Activated CD4-positive, alpha-beta T cell treated with anti-CD3 and anti-CD28 coated beads for 1 hour (primary cell): ENCODE measurements around the gene MRPL1.

Experiments
- DNase-seq: peaks from one replicate; pipeline ENCODE4 v3.0.0-alpha.2; 2020

The MRPL1 gene

DNA sequence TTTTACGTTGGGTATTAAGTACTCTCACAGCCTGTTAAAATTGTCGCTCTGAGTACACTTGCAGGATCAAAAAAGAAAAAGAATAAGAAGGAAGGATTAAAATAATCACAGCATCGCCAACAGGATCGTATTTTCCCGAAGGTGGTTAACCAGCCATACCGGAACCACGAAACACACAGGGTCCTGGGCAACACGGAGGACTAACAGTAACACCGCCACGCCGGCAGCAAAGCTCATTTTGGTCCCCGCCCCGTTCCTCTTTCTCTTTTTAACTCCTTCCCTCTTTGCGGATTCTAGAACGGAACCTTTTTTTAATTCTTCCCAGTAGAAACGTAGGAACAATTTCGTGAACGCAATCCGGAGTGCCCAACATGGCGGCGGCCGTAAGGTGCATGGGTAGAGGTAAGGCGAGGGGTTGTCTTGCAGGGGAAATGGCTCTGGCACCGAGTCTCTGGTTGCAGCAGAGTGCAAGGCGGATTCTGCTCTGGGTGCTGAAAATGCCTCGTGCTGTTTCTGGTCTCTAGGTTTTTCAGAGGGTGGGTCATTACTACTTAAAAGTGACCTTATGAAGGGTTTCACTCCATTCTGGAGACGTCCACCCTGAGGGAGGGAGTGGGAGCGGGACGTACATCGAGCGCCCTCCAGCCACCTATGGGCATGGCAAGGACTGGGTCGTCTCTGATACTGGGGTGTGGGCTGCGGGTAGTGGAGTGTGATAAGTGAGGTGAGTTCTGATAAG is at the start of gene MRPL1:
Gene MRPL1, plus strand, starts transcription at position 353 of the 739 bp plus-strand sequence. Its CDS starts 19 bp downstream, at position 372.
- DNase-seq, result peak; percentile 82

DNA sequence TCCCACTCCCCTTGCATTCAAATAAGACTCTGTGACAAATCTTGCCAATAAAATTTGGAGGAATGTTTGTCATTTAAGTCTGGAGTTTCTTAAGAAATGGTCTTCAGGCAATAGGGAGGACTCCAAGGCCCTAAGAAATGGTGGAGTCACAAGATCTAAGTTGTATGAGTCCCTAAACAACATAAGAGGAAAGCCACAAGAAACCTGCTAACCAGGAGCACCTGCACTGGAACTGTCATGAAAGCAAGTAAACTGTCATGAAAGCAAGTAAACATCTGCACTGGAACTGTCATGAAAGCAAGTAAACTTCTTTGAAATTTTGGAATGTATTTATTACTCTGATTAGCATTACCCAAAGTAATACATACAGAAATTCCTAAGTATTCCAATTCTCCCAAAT is 47.0 kb upstream of the MRPL1 start:
- no peak for DNase-seq

DNA sequence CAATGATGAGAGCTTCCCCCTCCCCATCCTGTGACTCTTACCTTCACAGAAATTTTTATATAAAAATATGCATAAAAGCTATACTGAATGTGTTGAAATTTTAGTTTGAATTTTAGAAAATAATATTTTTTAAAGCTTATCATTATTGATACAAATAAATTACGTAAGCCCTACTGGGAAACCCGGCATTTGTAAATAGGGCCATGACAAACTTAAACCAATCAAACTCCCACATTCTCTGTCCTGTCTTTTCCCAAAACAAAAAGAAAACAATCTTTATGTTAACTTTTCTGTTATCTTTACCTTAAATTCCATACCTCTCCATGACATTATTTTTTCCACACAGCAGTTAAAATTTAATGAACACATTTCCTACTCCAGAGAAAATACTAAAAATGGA is 46.1 kb upstream of the MRPL1 start:
- DNase-seq, result no peak

DNA sequence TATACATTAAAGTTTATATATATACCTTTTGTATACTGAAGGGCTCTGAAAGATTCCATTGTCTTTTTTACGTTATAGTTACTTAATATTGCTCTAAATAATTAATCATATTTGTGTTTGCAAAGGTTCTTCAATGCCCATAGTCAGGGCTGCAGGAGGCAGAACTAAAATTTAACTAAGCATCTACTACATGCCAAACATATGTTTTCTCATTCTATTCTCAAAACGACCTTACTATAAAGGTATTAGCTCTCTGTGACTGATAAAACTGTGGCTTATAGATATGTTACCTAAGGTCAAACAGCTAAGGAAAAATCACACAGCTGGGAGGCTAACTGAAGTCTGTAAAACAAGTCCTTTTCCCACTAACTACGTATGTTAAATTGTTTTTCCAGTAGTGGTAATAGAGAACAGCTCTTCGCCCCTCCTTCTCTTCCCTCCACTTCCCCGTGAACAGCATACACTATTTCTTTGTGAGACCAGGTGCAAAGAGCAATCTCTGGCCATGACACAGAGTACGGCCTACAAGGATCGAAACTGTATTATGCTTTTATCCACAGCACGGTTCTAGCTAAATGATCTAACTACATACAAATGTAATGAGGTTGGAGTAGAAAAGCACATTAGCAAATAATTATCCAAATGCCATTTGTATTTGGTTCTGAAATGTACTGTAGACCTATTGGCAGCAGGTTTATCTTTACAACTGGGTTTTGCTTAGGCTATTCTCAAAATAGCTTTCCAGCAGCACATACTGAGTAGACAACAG is 45.1 kb upstream of the MRPL1 start:
- no peak for DNase-seq

DNA sequence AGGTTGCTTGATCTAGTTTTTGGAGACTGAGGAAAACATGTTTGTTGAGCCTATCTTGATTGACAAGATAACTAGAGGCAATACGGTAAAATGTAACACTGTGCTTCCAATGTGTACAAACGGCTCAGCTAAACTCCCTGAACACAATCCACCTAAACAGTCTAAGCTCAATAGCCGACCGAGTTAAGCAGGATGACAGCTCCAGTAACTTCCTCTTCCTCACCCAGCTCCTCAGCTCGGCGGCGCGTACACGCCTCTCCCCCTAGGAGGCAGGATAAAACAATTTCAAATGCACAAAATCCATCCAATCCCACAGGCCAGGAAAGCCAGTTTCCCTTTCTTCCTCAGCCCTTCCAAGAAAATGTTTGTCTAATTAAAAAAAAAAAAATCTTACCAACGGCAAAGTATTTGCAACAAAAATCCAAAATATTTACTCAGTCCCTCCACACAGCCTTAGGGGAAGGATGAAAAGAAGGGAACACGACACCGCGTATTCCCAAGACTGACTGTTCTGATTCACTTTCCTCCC is 44.5 kb upstream of the MRPL1 start:
- no peak for DNase-seq

DNA sequence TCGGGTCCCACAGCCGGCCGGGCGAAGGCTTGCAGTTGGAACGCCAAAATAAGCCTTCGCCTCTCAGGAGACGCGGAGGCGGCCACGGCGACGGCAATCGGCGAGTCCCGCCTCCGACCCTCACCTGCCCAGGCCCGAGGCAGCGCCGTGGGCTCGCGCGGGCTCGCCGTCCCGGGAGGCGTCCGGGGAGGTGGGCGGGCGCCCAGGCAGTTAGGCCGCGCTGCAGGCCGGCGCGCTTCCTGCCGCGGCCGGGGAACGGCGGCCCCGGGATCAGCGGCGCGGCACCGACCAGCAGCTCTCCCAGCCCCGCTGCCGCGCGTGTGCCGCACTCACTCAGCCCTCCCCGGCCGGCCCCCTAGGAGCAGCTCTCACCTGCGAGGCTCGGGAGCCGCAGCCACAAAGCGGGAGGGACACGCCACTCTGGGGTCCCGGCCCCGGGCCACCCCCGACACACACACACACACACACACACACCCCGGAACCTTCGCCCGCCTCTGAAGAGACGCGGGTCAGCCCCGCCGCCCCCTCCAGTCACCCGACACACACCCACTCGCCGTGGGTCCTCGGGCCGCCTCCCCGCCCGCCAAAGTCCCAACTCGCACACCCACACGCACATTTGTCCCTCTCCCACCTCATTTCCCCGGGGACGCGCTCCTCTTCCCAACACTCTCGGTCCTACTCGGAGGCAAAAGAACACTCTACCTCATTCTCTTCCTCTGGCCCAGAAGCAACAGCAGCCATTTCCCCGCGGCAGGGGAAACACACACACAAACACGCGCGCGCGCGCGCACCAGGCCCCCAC is 43.8 kb upstream of the MRPL1 start, which contains the start of gene CNOT6L:
Gene CNOT6L, minus strand, starts transcription at position 767 of the 802 bp plus-strand sequence. Its CDS starts 60 bp downstream, at position 707.
- peak; percentile 78 for DNase-seq

DNA sequence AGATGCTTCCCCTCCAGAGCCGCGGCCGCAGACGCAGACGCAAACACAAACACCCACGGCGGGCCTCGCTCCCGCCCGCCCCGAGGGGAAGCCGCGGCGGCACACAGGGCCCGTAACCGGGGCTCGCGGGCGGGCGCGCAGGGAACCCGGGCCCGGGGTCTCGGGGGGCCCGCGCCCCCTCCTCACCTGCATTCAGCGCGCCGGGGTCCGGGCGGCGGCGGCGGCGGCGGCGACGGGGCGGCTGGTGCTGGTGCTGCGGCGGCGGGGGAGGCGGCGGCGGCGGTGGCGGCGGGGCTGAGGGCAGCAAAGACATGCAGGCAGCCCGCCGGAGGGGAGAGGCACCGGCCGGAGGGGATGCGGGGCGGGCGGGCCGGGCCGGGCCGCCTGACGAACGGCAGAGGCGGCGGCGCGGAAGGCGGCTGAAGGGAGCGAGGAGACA is 43.2 kb upstream of the MRPL1 start:
- no peak for DNase-seq

DNA sequence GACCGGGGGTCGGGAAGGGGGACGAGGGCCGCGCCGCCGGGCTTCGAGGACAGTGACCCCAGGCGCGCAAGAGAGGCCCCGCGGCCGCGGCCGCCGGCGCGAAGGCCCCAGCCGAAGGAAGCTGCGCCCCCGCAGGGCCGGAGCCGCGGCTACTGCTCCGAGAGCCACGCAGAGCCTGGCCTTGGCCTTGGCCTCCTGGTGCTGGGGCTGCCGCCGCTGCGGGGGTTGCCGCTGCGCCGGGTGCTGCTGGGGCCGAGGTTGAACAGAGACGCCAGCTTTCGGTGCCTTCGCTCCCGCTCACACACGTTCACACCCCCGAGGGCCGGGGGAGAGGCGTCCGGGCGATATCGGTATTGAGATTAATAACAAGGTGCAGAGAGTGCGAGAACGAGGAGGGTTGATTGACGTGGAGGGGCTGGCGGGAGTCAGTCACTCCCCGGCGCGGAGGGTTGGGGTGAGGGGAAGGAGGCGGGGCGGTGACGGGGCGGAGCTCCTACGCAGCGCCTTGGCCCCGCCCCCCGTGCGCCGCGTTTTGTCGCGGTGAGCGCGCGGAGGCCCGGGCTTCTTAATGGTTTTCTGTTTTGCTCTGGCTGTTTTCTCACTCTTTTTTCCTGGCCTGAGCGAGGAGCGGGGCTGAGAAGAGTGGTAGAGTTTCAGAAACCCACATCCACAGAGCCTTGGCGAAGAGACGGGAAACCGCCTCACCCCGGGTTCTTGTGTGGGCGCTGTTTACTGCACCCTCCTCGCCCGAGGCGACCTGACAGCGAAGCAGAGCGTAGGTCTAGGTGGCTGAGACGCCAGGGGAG is 42.6 kb upstream of the MRPL1 start:
- DNase-seq, result peak; percentile 88

DNA sequence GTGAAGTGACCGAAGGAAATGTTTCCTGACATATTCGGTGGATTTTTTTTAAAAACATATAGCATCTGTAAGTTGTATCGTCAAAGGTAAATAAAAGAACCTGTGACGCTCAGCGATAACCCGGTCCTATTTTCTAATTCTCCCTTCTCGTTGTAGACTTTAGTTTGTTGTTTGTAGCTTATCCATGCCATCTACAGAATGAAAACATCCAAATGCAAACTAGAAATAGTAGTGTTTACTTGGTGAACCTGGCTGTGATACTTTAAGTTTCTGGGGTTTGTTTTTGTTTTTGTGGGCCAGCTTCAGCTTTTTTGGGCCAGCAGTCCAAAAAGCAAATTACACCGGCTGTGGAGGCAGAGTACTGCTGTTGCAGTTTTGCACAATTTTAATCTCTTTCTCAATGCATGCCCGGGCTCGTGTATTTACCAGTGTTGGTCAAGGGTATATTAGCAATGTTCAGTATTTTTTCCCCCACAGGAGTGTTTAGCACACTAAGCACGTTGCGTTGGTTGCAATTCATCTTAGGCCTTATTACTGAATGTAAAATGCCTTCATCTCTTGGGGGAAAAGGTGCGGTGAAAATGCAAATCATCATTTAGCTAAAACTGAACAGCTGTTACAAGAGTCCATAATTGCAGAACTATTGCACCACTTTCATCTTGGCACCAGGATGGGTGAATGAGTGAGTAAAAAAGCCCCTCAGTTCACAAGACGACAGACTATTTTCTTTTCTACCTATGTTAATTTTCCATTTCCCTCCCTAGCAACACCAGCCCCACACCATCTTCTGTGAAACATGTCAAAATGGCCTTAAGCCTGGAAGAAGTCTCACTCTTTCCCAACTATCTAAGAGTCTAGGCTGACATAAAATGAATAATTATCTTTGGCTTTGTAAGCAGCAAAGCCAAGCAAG is 41.7 kb upstream of the MRPL1 start:
- DNase-seq, result no peak

DNA sequence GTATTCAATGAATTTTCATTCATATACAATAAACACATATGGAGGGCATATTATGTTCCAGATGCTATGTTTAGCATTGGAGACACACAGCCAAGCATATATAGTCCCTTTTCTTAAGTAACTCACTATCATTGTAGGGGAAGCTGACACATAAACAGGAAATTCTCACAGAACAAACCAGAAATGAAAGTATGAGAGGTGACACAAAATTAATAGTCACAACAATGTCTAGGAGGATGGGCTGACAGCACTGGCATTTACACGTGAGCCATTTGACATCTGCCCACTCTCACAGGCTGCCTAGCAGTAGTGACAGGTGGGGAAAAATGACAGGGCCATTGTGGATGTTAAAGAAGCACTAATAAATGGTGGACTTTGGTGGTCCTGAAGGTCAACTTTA is 40.9 kb upstream of the MRPL1 start:
- peak; percentile 30 for DNase-seq

DNA sequence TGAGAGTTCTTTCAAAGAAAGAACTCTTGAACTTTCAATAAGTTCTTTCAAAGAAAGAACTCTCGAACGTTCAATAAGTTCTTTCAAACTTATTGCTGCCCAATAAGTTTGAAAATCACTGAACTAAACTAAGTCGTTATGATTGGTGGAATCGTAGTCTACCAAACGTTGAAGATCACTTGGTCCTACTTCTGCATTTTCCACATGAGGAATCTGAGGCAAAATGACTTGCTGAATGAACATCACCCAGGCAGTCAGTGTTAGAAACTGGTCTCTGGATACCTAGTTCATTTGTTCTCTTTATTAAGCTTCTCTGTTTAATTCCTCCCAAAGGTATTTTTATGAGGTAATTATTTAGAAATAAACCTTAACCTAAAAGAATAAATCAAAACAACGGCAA is 36.4 kb upstream of the MRPL1 start:
- DNase-seq, result no peak

DNA sequence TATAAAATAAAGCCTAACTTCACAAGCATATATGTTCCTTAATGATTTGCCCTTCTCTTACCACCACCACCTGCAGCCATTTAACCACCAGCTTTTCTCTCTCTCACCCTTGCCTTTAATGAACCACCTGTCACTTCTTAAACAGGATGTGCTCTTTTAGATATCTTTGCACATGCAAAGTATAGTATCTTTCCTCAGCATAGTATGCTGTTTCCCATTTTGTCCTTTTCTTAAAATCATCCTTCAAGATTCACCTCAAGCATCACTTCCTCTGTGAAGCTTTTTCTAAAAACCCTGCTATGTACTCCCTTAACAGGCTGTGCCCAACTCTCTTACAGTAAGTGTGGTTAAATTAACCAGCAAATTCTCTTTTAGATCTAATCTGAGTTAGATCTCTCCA is 35.3 kb upstream of the MRPL1 start:
- DNase-seq, result no peak

DNA sequence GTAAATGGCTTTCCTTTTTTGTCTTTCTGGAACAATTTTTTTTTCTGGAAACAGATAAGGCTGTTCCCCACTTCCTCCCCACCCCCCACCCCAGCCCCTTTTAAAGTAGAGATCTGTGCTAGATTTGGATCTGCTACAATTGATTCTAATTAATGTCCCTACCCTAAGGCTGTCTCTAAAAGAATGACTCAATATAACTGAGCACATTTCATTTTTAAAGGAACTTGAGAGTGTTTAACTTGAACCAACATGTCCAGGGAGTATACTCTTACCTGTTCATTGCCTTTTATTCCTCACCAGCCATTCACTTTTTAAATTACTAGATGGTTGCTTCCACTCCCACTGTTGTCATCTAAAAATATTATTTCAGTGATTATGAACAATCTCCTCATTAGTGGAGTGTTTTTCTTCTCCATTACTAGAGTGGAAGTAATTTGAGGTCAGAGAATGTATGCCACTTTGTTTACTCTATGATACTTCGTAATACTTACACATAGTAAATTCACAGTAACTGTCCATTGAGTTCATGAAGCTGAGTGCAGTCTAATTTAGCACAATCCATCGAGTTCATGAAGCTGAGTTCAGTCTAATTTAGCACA is 29.4 kb upstream of the MRPL1 start:
- DNase-seq, result no peak

DNA sequence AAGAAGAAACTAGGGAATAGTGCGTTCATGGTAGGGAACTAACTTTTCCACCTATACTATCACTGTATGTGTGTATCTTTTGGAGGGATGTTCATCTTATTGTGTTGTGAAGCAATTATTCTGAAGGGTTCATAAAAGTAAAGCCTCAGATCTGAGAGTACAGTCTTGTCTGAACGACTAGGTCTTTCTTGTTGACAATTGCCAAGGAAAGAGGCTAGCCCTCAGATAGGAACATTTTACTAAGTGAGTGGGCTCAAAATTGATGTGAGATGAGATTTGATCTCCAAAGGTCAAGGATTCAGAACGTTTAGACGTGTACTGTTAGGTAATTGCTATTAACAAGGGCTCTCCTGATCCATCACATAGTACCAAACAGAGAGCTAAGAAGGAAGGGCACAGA is 28.2 kb upstream of the MRPL1 start:
- DNase-seq, result no peak

DNA sequence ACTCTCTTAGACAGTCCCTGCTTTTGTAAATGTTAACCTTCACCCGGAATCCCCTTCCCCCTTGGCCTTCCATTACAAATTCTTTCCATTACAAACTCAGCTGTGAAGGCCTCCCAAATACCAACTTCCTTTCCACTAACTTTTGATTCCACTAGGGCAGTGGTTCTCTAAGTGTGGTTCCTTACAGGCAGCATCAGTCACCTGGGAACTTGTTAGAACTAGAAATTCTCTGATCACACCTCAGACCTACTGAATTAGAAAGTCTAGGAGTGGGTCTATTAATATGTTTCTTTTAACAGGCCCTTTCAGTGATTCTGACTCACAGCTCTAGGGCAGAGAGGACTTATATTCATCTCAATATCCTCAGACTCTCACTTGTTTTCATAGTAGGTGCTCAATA is 19.0 kb upstream of the MRPL1 start:
- DNase-seq, result no peak

DNA sequence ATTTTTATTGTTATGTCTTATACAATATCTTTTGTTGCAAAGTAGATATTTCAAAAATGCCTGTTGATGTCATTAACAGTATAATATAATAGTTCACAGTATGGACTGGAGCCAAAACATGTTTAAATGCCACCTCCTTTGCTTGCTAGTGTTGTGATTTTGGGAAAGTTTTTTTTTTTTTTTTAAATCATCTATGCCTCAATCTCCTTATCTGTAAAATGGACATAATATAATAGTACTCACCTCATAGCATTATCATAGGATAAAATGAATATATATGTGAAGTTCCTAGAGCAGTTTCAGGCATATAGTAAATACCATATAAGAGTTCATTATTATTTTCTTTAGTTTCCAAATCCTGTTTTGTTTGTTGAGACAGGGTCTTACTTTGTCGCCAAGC is 18.3 kb upstream of the MRPL1 start:
- DNase-seq, result no peak

DNA sequence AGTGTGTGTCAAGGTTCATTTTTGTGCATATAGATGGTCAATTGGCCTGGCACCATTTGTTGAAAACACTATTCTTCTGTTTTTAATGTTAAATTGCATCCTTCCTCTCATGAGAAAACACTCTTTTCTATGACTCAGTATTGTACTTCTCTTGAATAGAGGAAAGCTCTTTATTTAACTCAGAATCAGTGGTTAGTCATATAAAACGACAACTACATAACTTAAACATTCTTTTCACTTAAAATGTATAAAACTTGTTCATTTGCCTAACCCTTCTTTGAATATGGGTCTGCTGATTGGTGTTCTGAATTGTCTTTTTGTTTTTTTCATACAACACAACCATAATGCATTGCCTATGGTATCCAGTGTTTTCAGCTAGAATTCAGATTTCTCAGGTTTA is 17.2 kb upstream of the MRPL1 start:
- DNase-seq, result no peak

DNA sequence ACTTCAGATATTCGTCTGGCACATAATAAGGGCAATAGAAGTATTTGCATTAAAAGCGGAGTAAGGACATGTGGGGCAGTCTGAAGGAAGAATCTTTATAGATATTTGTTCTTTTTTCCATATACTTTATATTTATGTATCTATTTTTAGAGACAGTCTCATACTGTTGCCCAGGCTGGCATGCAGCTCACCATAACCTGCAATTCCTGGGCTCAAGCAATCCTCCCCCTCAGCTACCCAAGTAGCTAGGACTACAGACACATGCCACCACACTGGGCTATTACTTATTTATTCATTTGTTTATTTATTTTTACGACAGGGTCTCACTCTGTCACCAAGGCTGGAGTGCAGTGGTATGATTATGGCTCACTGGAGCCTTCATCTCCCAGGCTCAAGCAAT is 16.7 kb upstream of the MRPL1 start:
- no peak for DNase-seq

DNA sequence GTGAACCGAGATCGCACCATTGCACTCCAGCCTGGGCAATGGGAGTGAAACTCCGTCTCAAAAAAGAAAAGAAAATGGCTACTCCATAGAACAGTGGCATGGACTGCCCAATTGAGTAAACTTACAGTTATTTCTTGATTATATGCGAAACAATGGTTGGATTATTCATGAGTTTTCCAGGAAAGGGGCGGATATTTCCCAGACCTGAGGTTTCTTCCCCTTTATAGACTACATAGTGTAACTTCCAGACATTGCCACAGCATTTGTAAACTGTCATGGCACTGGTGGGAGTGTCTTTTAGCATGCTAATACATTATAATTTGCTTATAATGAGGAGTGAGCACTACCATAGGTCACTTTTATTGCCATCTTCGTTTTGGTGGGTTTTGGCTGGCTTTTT is 14.1 kb upstream of the MRPL1 start:
- no peak for DNase-seq

DNA sequence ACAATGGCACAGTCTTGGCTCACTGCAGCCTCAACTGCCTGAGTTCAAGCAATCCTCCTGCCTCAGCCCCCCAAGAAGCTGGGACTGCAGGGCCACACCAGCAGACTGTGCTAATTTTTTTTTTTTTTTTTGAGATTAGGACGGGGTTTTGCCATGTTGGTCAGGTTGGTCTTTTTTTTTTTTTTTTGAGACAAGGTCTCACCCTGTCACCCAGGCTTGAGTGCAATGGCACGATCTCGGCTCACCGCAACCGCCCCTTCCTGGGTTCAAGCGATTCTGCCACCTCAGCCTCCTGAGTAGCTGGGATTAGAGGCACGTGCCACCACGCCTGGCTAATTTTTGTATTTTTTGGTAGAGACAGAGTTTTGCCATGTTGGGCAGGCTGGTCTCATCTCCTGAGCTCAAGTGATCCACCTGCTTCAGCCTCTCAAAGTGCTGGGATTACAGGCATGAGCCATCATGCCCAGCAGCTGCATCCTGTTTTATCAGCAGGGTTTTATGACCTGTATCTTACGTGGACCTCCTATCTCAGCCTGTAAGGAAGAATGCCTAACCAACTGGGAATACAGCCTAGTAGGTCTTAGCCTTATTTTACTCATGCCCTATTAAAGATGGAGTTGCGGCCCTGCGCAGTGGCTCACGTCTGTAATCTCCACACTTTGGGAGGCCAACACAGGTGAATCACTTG is 13.2 kb upstream of the MRPL1 start:
- DNase-seq, result no peak
